ENCODE results near the gene MKLN1. TPM values are rescaled to one million over a fixed set of nuclear protein-coding genes. Genes with fewer than 3 reads are reported as not detected.

MKLN1 gene
- polyA plus RNA-seq, 1 of the 3 experiments (the other 2 are of a cell fraction), result 11.0 TPM

DNA sequence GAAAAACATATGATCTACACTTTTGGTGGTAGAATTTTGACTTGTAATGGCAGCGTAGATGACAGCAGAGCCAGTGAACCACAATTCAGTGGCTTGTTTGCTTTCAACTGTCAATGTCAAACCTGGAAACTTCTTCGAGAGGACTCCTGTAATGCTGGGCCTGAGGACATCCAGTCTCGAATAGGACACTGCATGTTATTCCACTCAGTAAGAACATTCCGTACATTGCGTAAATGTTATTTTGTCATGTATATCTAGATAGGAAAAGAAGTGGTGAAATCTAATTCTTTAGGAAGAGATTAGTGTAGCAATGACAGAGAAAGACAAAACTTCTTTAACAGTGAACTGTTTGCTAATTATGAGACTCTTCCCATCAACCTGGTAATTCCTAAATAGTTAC lies 115.8 kb downstream of the MKLN1 start:
- Histone ChIP-seq H2AFZ (ENCODE audit: low read depth) (no peak overlapping the region), H3K79me2 (ENCODE audit: insufficient read depth) (no peaks in the 10 kb centered on the region), H4K20me1 (ENCODE audit: insufficient read depth) (no peaks in the 10 kb centered on the region), H3K27ac (ENCODE audit: low read depth in 2 of 2, low read length in 1 of 2) (no peak overlapping the region), H3K4me2 (no peak overlapping the region), H3K4me3 (ENCODE audit: low read depth in 2 of 2, low read length in 1 of 2) (no peak overlapping the region), H3K27me3 (ENCODE audit: insufficient read depth) (no peaks in the 10 kb centered on the region), H3K9me3 (peaks cover 17% of the 10 kb centered on the region), H3K4me1 (ENCODE audit: control insufficient read depth in 1 of 2, insufficient read depth in 2 of 2, low read depth in 1 of 2, low read length in 1 of 2) (no peaks in the 10 kb centered on the region), H3F3A (replicated peaks; ENCODE audit: insufficient read depth) (peaks cover 5% of the 10 kb centered on the region), H3K9me2 (no peaks in the 10 kb centered on the region), H3K36me3 (replicated peaks in 1 of 2; ENCODE audit: control insufficient read depth in 1 of 2, insufficient read depth in 2 of 2, low read length in 1 of 2) (peaks cover 68 to 79% of the 10 kb centered on the region in 2 experiments), H3K9ac (no peak overlapping the region)
- ChIA-PET CTCF (interaction anchor here (1.4 kb wide), 1 partner anchor 546 kb away, joined by 5 read pairs; no protein-coding TSS in a partner anchor), POLR2A (no interaction called here)
- no peak for TF ChIP-seq FOXJ3 (CRISPR knock-in tag; IDR thresholded peaks at IDR 0.05)
- no peak for TF ChIP-seq RCOR1 (IDR thresholded peaks at IDR 0.05; ENCODE audit: low read length)
- TF ChIP-seq, protein P1, sequence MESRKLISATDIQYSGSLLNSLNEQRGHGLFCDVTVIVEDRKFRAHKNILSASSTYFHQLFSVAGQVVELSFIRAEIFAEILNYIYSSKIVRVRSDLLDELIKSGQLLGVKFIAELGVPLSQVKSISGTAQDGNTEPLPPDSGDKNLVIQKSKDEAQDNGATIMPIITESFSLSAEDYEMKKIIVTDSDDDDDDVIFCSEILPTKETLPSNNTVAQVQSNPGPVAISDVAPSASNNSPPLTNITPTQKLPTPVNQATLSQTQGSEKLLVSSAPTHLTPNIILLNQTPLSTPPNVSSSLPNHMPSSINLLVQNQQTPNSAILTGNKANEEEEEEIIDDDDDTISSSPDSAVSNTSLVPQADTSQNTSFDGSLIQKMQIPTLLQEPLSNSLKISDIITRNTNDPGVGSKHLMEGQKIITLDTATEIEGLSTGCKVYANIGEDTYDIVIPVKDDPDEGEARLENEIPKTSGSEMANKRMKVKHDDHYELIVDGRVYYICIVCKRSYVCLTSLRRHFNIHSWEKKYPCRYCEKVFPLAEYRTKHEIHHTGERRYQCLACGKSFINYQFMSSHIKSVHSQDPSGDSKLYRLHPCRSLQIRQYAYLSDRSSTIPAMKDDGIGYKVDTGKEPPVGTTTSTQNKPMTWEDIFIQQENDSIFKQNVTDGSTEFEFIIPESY (IDR thresholded peaks at IDR 0.05; ENCODE audit: borderline replicate concordance, low read depth), result no peak
- TF ChIP-seq EZH2phosphoT487 (IDR thresholded peaks at IDR 0.05; ENCODE audit: borderline replicate concordance, low read depth), result no peak
- no peak for TF ChIP-seq FOXM1 (IDR thresholded peaks at IDR 0.05; ENCODE audit: low read depth)
- no peak for TF ChIP-seq NFIC (IDR thresholded peaks at IDR 0.05; ENCODE audit: borderline replicate concordance)
- no peak for TF ChIP-seq TAF1 (IDR thresholded peaks at IDR 0.05; ENCODE audit: borderline replicate concordance, low read depth, low read length)
- no peak for DNase-seq
- WGBS (ENCODE audit: low lambda C conversion rate), result 92% methylated on average over 5 of the region's 5 CpGs

DNA sequence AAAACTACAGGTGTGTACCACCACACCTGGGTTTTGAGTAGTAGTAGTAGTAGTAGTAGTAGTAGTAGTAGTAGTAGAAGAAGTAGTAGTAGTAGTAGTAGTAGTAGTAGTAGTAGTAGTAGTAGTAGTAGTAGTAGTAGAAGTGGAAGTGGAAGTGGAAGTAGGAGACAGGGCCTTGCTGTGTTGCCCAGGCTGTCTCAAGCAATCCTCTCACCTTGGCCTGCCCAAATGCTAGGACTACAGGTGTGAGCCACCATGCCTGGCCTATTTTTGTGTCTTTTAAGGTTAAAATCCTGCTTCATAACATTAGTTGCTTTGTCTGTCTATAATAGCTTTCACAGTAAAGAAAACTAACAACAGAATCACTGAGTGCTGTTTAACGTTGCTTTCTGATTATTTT lies 117.0 kb downstream of the MKLN1 start:
- H3K27me3 ChIP-seq (ENCODE audit: insufficient read depth), result no peaks in the 10 kb centered on the region
- H3F3A ChIP-seq (replicated peaks; ENCODE audit: insufficient read depth), result peaks cover 5% of the 10 kb centered on the region
- TF ChIP-seq GATA2 (CRISPR knock-in tag; IDR thresholded peaks at IDR 0.05), result no peak
- no peak for TF ChIP-seq NRF1 (IDR thresholded peaks at IDR 0.05; ENCODE audit: low read depth, low read length)
- TF ChIP-seq TEAD4 (IDR thresholded peaks at IDR 0.05; ENCODE audit: borderline replicate concordance, insufficient read depth), result no peak
- no peak for TF ChIP-seq POLR2AphosphoS5 (IDR thresholded peaks at IDR 0.05; ENCODE audit: low read depth, low read length)
- TF ChIP-seq, protein P2, sequence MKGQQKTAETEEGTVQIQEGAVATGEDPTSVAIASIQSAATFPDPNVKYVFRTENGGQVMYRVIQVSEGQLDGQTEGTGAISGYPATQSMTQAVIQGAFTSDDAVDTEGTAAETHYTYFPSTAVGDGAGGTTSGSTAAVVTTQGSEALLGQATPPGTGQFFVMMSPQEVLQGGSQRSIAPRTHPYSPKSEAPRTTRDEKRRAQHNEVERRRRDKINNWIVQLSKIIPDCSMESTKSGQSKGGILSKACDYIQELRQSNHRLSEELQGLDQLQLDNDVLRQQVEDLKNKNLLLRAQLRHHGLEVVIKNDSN (IDR thresholded peaks at IDR 0.05; ENCODE audit: borderline replicate concordance, low read depth), result no peak
- TF ChIP-seq, protein P3, sequence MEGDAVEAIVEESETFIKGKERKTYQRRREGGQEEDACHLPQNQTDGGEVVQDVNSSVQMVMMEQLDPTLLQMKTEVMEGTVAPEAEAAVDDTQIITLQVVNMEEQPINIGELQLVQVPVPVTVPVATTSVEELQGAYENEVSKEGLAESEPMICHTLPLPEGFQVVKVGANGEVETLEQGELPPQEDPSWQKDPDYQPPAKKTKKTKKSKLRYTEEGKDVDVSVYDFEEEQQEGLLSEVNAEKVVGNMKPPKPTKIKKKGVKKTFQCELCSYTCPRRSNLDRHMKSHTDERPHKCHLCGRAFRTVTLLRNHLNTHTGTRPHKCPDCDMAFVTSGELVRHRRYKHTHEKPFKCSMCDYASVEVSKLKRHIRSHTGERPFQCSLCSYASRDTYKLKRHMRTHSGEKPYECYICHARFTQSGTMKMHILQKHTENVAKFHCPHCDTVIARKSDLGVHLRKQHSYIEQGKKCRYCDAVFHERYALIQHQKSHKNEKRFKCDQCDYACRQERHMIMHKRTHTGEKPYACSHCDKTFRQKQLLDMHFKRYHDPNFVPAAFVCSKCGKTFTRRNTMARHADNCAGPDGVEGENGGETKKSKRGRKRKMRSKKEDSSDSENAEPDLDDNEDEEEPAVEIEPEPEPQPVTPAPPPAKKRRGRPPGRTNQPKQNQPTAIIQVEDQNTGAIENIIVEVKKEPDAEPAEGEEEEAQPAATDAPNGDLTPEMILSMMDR (IDR thresholded peaks at IDR 0.05), result no peak
- TF ChIP-seq RXRA (IDR thresholded peaks at IDR 0.05; ENCODE audit: borderline replicate concordance, low read depth), result no peak
- no peak for TF ChIP-seq MEF2A (IDR thresholded peaks at IDR 0.05; ENCODE audit: borderline replicate concordance, low read depth)
- TF ChIP-seq EZH2phosphoT487 (IDR thresholded peaks at IDR 0.05; ENCODE audit: borderline replicate concordance, low read depth), result no peak
- no peak overlapping the region for H3K4me2 ChIP-seq
- peaks cover 69 to 75% of the 10 kb centered on the region in 2 experiments for H3K36me3 ChIP-seq (replicated peaks in 1 of 2; ENCODE audit: control insufficient read depth in 1 of 2, insufficient read depth in 2 of 2, low read length in 1 of 2)
- no peaks in the 10 kb centered on the region for H3K9me2 ChIP-seq
- WGBS (ENCODE audit: low lambda C conversion rate), result 92% methylated on average over 1 of the region's 1 CpG
- no peak overlapping the region for H3K27ac ChIP-seq (ENCODE audit: low read depth in 2 of 2, low read length in 1 of 2)
- H4K20me1 ChIP-seq (ENCODE audit: insufficient read depth), result no peaks in the 10 kb centered on the region
- no peaks in the 10 kb centered on the region for H3K79me2 ChIP-seq (ENCODE audit: insufficient read depth)
- no peak overlapping the region for H3K4me3 ChIP-seq (ENCODE audit: low read depth in 2 of 2, low read length in 1 of 2)
- H3K4me1 ChIP-seq (ENCODE audit: control insufficient read depth in 1 of 2, insufficient read depth in 2 of 2, low read depth in 1 of 2, low read length in 1 of 2), result no peaks in the 10 kb centered on the region
- no peak overlapping the region for H2AFZ ChIP-seq (ENCODE audit: low read depth)
- ChIA-PET POLR2A (no interaction called here), CTCF (interaction anchor here (2.2 kb wide), 1 partner anchor 10 kb away, joined by 5 read pairs; no protein-coding TSS in a partner anchor)
- DNase-seq, result no peak
- peaks cover 13% of the 10 kb centered on the region for H3K9me3 ChIP-seq
- no peak overlapping the region for H3K9ac ChIP-seq

Data from SK-N-SH (cell line).